Trophoblast cell (in vitro differentiated cells and primary cell): ENCODE measurements around the gene PRKCH.

Experiments used
- DNase-seq, 2 donors: peaks; one replicate each; pipeline ENCODE4 v3.0.0-alpha.2; 2016
- H2AFZ ChIP-seq: 2 replicates; pipeline ENCODE4 v1.6.1; 2013; ENCODE audit warnings: low read length, moderate library complexity, mild to moderate bottlenecking; ENCODE audit not compliant: insufficient read depth, poor library complexity
- H2AK5ac ChIP-seq: 2 replicates; pipeline ENCODE4 v1.6.1; 2013; ENCODE audit warnings: mild to moderate bottlenecking, low read length
- H2BK120ac ChIP-seq: 2 replicates; pipeline ENCODE4 v1.6.1; 2013; ENCODE audit warnings: low read length, mild to moderate bottlenecking, moderate library complexity; ENCODE audit not compliant: insufficient read depth, poor library complexity
- H2BK12ac ChIP-seq: 2 replicates; pipeline ENCODE4 v1.6.1; 2013; ENCODE audit warnings: mild to moderate bottlenecking, low read length, moderate library complexity
- H2BK5ac ChIP-seq: 2 replicates; pipeline ENCODE4 v1.6.1; 2013; ENCODE audit warnings: low read length, low read depth, moderate library complexity, mild to moderate bottlenecking; ENCODE audit not compliant: poor library complexity
- H3K14ac ChIP-seq: 2 replicates; pipeline ENCODE4 v1.6.1; 2013; ENCODE audit warnings: mild to moderate bottlenecking, low read length
- H3K18ac ChIP-seq: 2 replicates; pipeline ENCODE4 v1.6.1; 2013; ENCODE audit warnings: mild to moderate bottlenecking, low read length
- H3K23ac ChIP-seq: 2 replicates; pipeline ENCODE4 v1.6.1; 2013; ENCODE audit warnings: low read length
- H3K27ac ChIP-seq: 2 replicates; pipeline ENCODE4 v1.5.1; 2013; ENCODE audit warnings: low read depth, mild to moderate bottlenecking, inconsistent platforms, low read length, moderate library complexity
- H3K27me3 ChIP-seq: 2 replicates; pipeline ENCODE4 v1.6.1; 2013; ENCODE audit warnings: inconsistent platforms, mild to moderate bottlenecking, low read length, moderate library complexity; ENCODE audit not compliant: insufficient read depth
- H3K36me3 ChIP-seq, 2 experiments: 1 replicate in 1 of 2; 2 replicates in 1 of 2; pipeline ENCODE4 v1.6.1; 2013; ENCODE audit warnings: low read length in 2 of 2, mild to moderate bottlenecking in 2 of 2, moderate library complexity in 1 of 2; ENCODE audit not compliant: insufficient read depth in 2 of 2, control insufficient read depth in 1 of 2
- H3K4ac ChIP-seq: 2 replicates; pipeline ENCODE4 v1.6.1; 2013; ENCODE audit warnings: low read depth, mild to moderate bottlenecking, low read length, moderate library complexity
- H3K4me1 ChIP-seq, 2 experiments: 1 replicate in 1 of 2; 2 replicates in 1 of 2; pipeline ENCODE4 v1.6.1; 2013; ENCODE audit warnings: low read length in 2 of 2, mild to moderate bottlenecking in 2 of 2, moderate library complexity in 1 of 2; ENCODE audit not compliant: insufficient read depth in 2 of 2, control insufficient read depth in 1 of 2
- H3K4me2 ChIP-seq: 2 replicates; pipeline ENCODE4 v1.6.1; 2013; ENCODE audit warnings: inconsistent platforms, mild to moderate bottlenecking, low read length, moderate library complexity
- H3K4me3 ChIP-seq: 2 replicates; pipeline ENCODE4 v1.5.1; 2013; ENCODE audit warnings: mild to moderate bottlenecking, low read depth, low read length, inconsistent platforms
- H3K79me1 ChIP-seq: one replicate; pipeline ENCODE4 v1.6.1; 2013; ENCODE audit warnings: low read length
- H3K79me2 ChIP-seq: 2 replicates; pipeline ENCODE4 v1.6.1; 2013; ENCODE audit warnings: low read length, mild to moderate bottlenecking; ENCODE audit not compliant: control insufficient read depth, insufficient read depth, poor library complexity
- H3K9ac ChIP-seq: 2 replicates; pipeline ENCODE4 v1.6.1; 2013; ENCODE audit warnings: mild to moderate bottlenecking, low read length
- H3K9me3 ChIP-seq: 2 replicates; pipeline ENCODE4 v1.6.1; 2013; ENCODE audit warnings: low read depth, mild to moderate bottlenecking, control low read depth, inconsistent platforms, low read length; ENCODE audit not compliant: insufficient read depth
- H4K12ac ChIP-seq: 2 replicates; pipeline ENCODE4 v1.6.1; 2013; ENCODE audit warnings: low read depth, mild to moderate bottlenecking, low read length, moderate library complexity
- H4K8ac ChIP-seq: 2 replicates; pipeline ENCODE4 v1.6.1; 2013; ENCODE audit warnings: low read depth, mild to moderate bottlenecking, low read length, moderate library complexity
- H4K91ac ChIP-seq: one replicate; pipeline ENCODE4 v1.6.1; 2013; ENCODE audit warnings: low read depth, mild to moderate bottlenecking, low read length, moderate library complexity
- WGBS: extraction: QIAGEN DNeasy Blood & Tissue Kit; methylation state at CpG from one replicate; pipeline ENCODE4 v1.1.7; 2013; ENCODE audit warnings: missing lambda C conversion rate; ENCODE audit not compliant: insufficient read length, insufficient coverage; ENCODE audit errors: extremely low coverage; 5-methylcytosine and 5-hydroxymethylcytosine counted together

The PRKCH gene

DNA sequence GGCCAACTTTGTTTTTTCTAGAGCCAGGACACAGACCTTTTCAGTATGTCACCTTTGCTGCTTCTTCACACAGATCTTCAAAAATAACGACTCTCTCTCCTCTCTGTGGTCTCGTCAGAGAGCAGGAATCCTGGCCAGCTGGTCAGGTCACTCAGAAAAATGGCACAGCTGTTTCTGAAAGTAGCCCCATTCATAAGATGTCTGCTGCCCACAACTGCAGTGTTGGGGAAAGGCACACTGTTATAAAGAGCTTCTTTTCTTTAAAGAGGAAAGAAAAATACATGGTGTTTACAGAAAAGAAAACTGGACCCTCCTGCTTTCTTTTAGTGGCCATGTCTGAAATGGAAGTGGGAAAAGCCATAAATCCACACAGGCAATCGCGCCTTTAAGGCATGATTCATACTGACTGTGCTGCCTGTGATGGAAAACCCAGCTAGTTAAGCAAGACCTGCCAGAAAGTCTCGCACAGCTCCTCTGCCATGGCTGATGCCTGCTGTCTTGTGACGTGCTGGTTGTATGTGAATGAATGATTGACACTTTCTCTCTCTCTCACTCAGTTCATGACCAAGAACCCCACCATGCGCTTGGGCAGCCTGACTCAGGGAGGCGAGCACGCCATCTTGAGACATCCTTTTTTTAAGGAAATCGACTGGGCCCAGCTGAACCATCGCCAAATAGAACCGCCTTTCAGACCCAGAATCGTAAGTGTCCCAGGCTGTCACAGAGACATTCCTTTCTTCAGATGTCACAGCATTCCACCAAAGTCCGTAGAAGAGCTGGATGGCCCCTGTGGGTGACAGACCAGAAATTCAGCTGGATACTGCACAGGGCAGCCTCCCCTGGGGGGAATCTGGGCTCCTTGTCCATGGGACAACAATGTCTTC lies 226.0 kb downstream of the PRKCH start:
- peak overlapping the region; percentile 78 for H3K14ac ChIP-seq
- peak overlapping the region; percentile 99 for H2BK120ac ChIP-seq
- peak overlapping the region; percentile 88 for H2BK5ac ChIP-seq
- no peaks in the 10 kb centered on the region for H3K27me3 ChIP-seq
- H2BK12ac ChIP-seq = peak overlapping the region; percentile 84
- H4K91ac ChIP-seq = peak overlapping the region; percentile 94
- H4K12ac ChIP-seq = peak overlapping the region; percentile 6
- H3K4me2 ChIP-seq = peak overlapping the region; percentile 6
- H3K79me2 ChIP-seq = peaks cover 7% of the 10 kb centered on the region
- peak overlapping the region; percentile 74 for H3K18ac ChIP-seq
- H3K9me3 ChIP-seq = peaks cover 3% of the 10 kb centered on the region
- H3K23ac ChIP-seq = no peak overlapping the region
- no peak overlapping the region for H2AFZ ChIP-seq
- peaks cover 23 to 26% of the 10 kb centered on the region in 2 experiments for H3K4me1 ChIP-seq
- peak overlapping the region; percentile 62 for H4K8ac ChIP-seq
- H3K4me3 ChIP-seq = no peak overlapping the region
- peaks cover 38% of the 10 kb centered on the region for H3K79me1 ChIP-seq
- peak overlapping the region; percentile 94 for H3K27ac ChIP-seq
- H2AK5ac ChIP-seq = peak overlapping the region; percentile 60
- peaks cover 29% of the 10 kb centered on the region in 2 experiments for H3K36me3 ChIP-seq
- no CpG with 5 or more reads among the region's 14 CpGs for WGBS
- peak overlapping the region; percentile 59 for H3K4ac ChIP-seq
- peak; percentile 92 to 94 for DNase-seq
- H3K9ac ChIP-seq = no peak overlapping the region

DNA sequence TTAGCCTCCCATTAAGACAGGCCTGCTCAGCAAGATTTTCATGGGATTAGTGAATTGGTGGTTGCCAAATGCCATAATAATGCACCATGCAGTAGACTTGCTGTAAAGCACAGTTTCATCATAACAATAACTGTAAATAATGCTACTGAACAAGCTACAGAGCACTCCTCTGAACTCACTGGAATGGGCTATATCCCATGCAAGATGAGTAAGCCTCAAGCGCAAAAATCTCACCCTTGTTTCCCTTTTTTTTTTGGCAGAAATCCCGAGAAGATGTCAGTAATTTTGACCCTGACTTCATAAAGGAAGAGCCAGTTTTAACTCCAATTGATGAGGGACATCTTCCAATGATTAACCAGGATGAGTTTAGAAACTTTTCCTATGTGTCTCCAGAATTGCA lies 228.0 kb downstream of the PRKCH start:
- H3K9me3 ChIP-seq = peaks cover 3% of the 10 kb centered on the region
- no peak overlapping the region for H4K8ac ChIP-seq
- no peak overlapping the region for H2AFZ ChIP-seq
- no peak overlapping the region for H2BK5ac ChIP-seq
- no peak overlapping the region for H3K27ac ChIP-seq
- DNase-seq = peak; percentile 67 to 81
- H3K79me1 ChIP-seq = peaks cover 35% of the 10 kb centered on the region
- no peak overlapping the region for H3K4ac ChIP-seq
- no peak overlapping the region for H4K12ac ChIP-seq
- no peak overlapping the region for H3K4me3 ChIP-seq
- H3K23ac ChIP-seq = no peak overlapping the region
- peaks cover 7% of the 10 kb centered on the region for H3K79me2 ChIP-seq
- no peak overlapping the region for H3K14ac ChIP-seq
- no peak overlapping the region for H3K4me2 ChIP-seq
- H3K18ac ChIP-seq = no peak overlapping the region
- H3K9ac ChIP-seq = no peak overlapping the region
- H2AK5ac ChIP-seq = no peak overlapping the region
- H3K27me3 ChIP-seq = no peaks in the 10 kb centered on the region
- no peak overlapping the region for H2BK12ac ChIP-seq
- peak overlapping the region; percentile 67 for H4K91ac ChIP-seq
- no CpG with 5 or more reads among the region's 2 CpGs for WGBS
- peaks cover 21 to 25% of the 10 kb centered on the region in 2 experiments for H3K36me3 ChIP-seq
- H2BK120ac ChIP-seq = peak overlapping the region; percentile 8
- H3K4me1 ChIP-seq = peaks cover 23 to 27% of the 10 kb centered on the region in 2 experiments

DNA sequence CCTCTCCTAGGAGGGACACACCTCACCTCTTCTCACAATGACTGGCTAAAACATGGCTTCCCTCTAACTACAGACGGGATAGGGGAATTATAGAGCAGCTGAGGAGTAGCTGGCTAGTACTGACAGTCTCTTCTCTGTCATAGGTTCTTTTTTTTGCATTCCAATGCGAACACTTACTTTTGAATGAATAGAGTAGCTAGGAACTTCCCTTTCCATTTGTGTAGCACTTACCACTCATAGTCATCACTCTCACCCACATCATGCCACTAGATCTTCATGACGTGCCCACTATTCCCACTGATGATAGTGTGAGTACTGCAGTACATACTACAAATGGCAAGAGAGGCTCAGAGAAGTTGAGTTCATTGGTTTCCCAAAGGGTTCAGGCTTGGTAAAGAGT lies 230.0 kb downstream of the PRKCH start:
- Histone ChIP-seq H3K9ac (no peak overlapping the region), H2AK5ac (no peak overlapping the region), H3K14ac (no peak overlapping the region), H2BK5ac (no peak overlapping the region), H4K12ac (no peak overlapping the region), H3K18ac (no peak overlapping the region), H3K4me1 (peaks cover 13 to 19% of the 10 kb centered on the region in 2 experiments), H2AFZ (no peak overlapping the region), H3K23ac (no peak overlapping the region), H3K27ac (no peak overlapping the region), H4K91ac (no peak overlapping the region), H2BK12ac (no peak overlapping the region), H3K4me2 (no peak overlapping the region), H3K4ac (no peak overlapping the region), H3K27me3 (no peaks in the 10 kb centered on the region), H4K8ac (no peak overlapping the region), H2BK120ac (no peak overlapping the region), H3K9me3 (peaks cover 3% of the 10 kb centered on the region), H3K79me2 (peaks cover 7% of the 10 kb centered on the region), H3K4me3 (no peak overlapping the region), H3K79me1 (peaks cover 29% of the 10 kb centered on the region), H3K36me3 (peaks cover 19% of the 10 kb centered on the region in 2 experiments)
- DNase-seq = no peak
- no CpG with 5 or more reads among the region's 3 CpGs for WGBS

DNA sequence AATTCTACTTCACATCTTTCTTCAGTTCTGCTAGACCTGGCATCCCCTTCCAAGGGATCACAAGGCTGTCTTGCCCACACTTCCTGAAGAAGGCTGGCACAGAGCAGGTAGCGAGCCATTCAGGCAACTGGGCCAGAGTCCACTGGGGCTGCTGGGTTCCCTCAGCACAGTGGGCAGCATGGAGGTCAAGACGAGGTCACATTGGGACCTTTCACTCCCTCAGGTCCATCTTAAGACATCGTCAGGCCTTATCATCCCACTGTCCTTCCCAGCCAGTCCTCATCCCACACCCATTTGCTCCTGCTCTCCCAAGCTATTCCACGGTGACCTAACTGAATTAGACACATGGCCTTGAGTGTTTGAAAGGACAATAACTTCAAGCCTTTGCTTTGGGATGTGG lies 230.9 kb downstream of the PRKCH start:
- no CpG with 5 or more reads among the region's 4 CpGs for WGBS

More for the DNA sequence above, 230.9 kb downstream of the PRKCH start:
- H3K4me2 ChIP-seq = no peak overlapping the region
- no peak overlapping the region for H3K27ac ChIP-seq
- peak overlapping the region; percentile 4 for H3K14ac ChIP-seq
- H3K79me2 ChIP-seq = peaks cover 7% of the 10 kb centered on the region
- H3K4me1 ChIP-seq = peaks cover 12 to 16% of the 10 kb centered on the region in 2 experiments
- H4K8ac ChIP-seq = no peak overlapping the region
- H3K4ac ChIP-seq = no peak overlapping the region
- H2AK5ac ChIP-seq = no peak overlapping the region
- no peaks in the 10 kb centered on the region for H3K27me3 ChIP-seq
- H3K79me1 ChIP-seq = peaks cover 23% of the 10 kb centered on the region
- no peak overlapping the region for H3K9ac ChIP-seq
- no peak overlapping the region for H4K91ac ChIP-seq
- no peak overlapping the region for H2BK5ac ChIP-seq
- H3K36me3 ChIP-seq = peaks cover 19% of the 10 kb centered on the region in 2 experiments
- no peak for DNase-seq
- H4K12ac ChIP-seq = no peak overlapping the region
- H3K18ac ChIP-seq = no peak overlapping the region
- H3K23ac ChIP-seq = no peak overlapping the region
- H3K4me3 ChIP-seq = no peak overlapping the region
- H3K9me3 ChIP-seq = peaks cover 3% of the 10 kb centered on the region
- peak overlapping the region; percentile 25 for H2BK12ac ChIP-seq
- H2BK120ac ChIP-seq = no peak overlapping the region
- no peak overlapping the region for H2AFZ ChIP-seq
